Omental fat pad (tissue), 4 donors: ENCODE results near the gene HHATL. TPM values are rescaled to one million over a fixed set of nuclear protein-coding genes. Genes with fewer than 3 reads are reported as not detected.

ENCODE experiments used
- ATAC-seq: fragments of 150-250 bp; one replicate; pipeline ENCODE4 v1.9.1; 2016; ENCODE audit warnings: mild to moderate bottlenecking, moderate library complexity; ENCODE audit not compliant: low FRiP score
- DNase-seq: peaks from one replicate; pipeline ENCODE4 v3.0.0-alpha.2; 2019; ENCODE audit warnings: low spot score
- CTCF ChIP-seq, 3 donors: fragments of 450-650 bp; IDR thresholded peaks; one replicate each; pipeline ENCODE4 v1.5.1; 2016 to 2017; ENCODE audit warnings: antibody characterized with exemption in 3 of 3, mild to moderate bottlenecking in 3 of 3, moderate library complexity in 2 of 3
- total RNA-seq, 4 donors: library from RNA; depleted of rRNA; stranded (reverse); fragments of >200 nt; gene quantifications; one replicate each; pipeline ENCODE4 v1.1.0, GENCODE V29; 2016

Gene HHATL
- total RNA-seq, 4 donors from 2014 or later = not detected

DNA sequence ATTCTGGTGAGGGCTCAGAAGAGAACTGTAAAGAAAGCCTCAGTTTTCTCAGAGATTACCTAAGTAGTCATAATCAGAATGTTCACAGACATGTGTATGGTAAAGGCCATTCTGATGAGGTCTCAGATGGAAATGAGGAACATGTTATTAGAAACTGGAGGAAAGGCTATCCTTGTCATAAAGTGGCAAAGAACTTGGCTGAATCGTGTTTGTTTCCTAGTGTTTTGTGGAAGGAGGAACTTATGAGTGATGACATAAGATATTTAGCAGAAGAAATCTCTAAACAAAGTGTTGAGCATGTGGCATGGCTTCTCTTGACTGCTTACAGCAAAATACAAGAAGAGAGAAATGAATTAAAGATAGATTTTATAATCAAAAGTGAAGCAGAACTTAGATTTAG lies 30.1 kb downstream of the HHATL start:
- no peak for TF ChIP-seq CTCF (IDR thresholded peaks at IDR 0.05)
- DNase-seq (no peak), ATAC-seq (no peak)

- no peak for TF ChIP-seq CTCF (IDR thresholded peaks at IDR 0.05)
- ATAC-seq (no peak), DNase-seq (peak; percentile 11)
Observed at GRCh38 chr3:42670670-42671069, 31.9 kb downstream of the HHATL start.

DNA sequence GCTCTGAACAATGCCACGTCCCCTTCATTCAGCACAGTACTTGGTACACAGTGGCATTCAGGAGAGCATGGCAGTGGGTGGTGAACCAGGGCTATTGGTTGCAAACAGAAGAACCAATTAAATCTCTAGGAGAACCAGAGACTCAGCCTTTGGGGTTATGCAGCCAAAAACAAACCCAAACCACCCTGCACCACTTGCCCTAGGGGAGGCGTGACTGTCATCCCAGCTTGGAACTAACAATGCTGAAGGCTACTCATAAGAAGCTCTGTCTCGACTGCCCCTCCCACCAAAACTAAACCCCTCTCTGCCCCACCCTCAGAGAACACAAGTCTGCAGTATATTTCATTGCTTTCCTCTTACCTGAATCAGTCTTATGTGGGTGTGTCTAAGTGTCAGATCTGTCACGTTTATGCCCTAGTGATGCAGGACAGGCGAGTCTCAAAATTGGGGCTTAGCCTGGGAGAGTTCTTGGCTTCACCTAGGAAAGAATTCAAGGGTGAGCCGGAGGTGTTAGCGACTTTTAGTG lies 32.5 kb downstream of the HHATL start:
- no peak for TF ChIP-seq CTCF (IDR thresholded peaks at IDR 0.05)
- DNase-seq = no peak
- ATAC-seq = no peak

DNA sequence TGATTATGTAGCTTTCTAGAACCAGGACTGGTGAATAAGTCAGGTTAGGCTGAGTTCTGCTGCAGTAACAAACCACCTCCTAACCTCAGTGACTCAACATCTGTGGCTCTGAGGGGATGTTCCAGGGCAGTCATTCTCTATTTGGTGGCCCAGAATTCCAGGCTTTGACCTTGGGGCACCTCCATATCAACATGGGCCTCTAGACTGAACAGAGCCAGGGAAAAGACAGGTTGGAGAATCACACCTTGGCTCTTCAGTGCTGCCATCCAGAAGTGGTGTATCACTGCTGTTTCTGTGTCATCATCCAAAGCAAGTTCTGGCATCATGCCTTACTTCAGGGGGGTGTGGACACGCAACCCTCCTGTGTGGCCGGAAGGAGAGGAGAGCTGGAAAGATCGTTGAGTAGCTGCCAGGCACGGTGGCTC lies 33.8 kb downstream of the HHATL start:
- peak; percentile 22 for ATAC-seq
- peak; percentile 16 for DNase-seq
- TF ChIP-seq CTCF (IDR thresholded peaks at IDR 0.05) = no peak

- no peak for ATAC-seq
- TF ChIP-seq CTCF (IDR thresholded peaks at IDR 0.05) = no peak
- DNase-seq = peak; percentile 6
Observed at GRCh38 chr3:42668413-42668760, 34.2 kb downstream of the HHATL start.

- no peak for ATAC-seq
- peak; percentile 6 for DNase-seq
- no peak for TF ChIP-seq CTCF (IDR thresholded peaks at IDR 0.05)
Observed at GRCh38 chr3:42667523-42668412, 34.8 kb downstream of the HHATL start.

GRCh38 chr3:42667096-42667522 lies 35.5 kb downstream of the HHATL start:
- DNase-seq = peak; percentile 20
- ATAC-seq = no peak
- TF ChIP-seq CTCF (IDR thresholded peaks at IDR 0.05) = no peak
